ENCODE data around the gene ZNF668.

The ZNF668 gene

GRCh38 chr16:31073970-31074813, at the start of gene ZNF668, which contains the start of gene ZNF646:
Gene ZNF668, minus strand, starts transcription at chr16:31074240. Its CDS starts 9,781 bp downstream, at chr16:31064459.
Gene ZNF646, plus strand, starts transcription at chr16:31074422. Its CDS starts 1,903 bp downstream, at chr16:31076325.
- DNase-seq = peak; percentile 99

DNA sequence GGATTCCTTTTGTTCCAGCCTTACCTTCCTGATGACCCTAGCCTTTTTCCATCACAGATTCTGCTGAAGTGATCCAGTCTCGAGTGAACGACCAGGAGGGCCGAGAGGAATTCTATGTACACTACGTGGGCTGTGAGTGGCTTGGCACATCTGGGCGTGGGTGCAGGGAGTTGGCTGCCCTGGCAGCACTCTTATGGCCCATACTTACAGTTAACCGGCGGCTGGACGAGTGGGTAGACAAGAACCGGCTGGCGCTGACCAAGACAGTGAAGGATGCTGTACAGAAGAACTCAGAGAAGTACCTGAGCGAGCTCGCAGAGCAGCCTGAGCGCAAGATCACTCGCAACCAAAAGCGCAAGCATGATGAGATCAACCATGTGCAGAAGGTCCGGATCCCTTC, 46.1 kb upstream of the ZNF668 start:
- DNase-seq = no peak

GRCh38 chr16:31118223-31119155, 44.4 kb upstream of the ZNF668 start:
- DNase-seq = no peak

DNA sequence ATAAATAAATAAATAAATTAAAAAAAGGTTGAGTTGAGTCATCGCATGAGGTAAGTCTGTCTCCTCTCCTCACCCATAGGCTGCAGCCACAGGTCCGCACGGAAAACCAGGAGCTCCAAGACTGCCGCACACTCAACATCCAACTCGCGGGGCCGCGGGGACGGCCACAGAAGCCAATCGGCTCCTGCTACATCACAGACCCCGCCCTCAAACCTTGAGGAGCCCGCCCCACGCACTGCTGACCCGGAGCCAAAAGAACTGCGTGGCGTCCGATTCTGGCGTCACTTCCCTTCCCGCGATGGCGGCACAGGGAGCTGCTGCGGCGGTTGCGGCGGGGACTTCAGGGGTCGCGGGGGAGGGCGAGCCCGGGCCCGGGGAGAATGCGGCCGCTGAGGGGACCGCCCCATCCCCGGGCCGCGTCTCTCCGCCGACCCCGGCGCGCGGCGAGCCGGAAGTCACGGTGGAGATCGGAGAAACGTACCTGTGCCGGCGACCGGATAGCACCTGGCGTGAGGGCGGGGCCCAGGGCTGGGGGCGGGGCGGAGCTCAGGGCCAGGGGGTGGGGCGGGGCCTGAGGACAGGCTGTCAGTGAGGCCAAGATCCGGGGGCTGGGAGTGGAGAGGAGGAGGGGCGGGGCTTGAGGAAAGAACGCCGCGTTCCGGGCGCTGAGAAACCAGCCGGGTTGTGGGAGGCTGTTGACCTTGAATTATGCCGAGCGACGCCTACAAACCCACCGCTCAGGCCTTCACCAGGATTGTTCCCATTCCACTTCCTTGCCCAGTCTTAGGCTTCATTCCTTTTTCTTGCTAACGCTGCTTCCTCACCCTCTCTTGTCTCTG, 43.6 kb upstream of the ZNF668 start, which contains the start of gene KAT8:
Gene KAT8 (plus strand): TSS at position 281 of the 839 bp plus-strand sequence. CDS start 18 bp downstream, at position 299.
- peak; percentile 99 for DNase-seq

DNA sequence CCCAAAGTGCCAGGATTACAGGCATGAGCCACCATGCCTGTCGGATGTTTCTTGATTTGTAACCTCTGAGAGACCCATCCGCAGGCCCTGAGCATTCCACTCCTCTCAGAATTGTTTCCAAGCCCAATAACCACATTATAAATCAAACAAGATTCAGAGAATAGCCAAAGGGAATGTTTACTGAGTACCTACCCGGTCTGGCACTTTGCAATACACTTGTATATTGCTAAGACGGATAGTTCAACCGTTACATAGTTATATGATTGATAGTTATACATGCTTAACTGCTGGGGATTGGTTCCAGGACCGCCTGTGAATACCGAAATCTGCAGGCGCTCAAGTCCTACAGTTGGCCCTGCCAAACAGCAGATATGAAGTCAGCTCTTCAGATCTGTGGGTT, 40.4 kb upstream of the ZNF668 start:
- no peak for DNase-seq

DNA sequence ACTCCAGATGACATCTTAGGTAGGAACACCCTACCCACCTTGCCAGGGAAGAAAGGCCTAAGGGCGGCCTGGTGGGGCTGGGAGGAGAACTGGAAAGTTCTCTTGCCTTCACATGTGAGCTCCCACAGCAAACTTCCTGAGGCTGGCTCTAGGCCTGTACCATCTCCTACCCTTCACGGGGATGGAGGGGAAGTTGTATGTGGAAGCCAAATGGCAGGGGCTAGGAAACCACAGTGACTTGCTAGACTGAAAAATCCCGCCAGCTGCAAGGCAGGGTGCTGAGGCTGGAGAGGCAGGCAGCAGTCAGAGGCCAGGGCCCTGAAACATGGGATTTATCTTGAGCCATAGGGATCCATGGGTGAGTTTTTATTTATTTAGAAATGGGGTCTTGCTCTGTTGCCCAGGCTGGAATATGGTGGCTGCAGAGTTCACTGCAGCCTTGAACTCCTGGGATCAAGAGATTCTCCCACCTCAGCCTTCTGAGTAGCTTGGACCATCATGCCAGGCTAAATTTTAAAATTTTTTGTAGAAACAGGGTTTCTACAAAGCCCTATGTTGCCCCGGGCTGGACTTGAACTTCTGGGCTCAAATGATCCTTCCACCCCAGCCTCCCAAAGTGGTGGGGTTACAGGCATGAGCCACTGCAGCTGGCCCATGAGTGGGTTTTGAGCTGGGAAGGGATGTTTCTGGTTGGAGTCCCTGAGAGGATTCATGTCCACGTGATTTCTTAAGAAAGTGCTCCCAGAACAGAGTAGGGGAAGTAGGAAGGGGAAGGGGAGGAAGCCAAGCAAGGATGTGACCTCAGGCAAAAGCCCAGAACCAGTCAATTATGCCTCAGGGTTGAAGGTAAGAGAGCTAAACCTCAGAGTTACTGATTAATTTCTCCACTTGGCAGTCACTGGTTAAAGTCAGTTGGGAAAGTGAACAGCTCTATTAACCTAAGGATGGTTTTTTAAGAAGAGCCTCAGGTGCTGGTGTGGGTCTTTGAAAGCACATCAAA, 39.4 kb upstream of the ZNF668 start:
- DNase-seq = no peak

DNA sequence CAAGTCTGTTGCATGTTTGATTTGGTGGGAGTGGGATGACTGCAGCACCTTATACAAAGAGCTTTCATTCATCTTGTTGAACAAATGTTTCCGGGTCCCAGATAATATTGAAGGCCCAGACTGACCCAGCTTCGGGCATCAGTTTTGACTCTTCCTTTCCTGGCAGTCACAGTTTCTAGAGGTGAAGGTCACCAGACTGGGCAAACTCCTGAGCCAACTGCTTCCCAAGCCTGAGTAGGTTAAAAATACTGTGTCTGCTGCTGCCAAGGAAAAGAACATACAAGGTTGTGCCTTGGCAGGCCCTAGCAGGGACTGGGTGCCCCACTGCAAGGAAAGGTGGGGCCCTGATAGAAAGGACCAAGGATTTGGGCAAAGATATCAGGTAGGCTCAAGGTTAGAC, 38.7 kb upstream of the ZNF668 start:
- DNase-seq = no peak

DNA sequence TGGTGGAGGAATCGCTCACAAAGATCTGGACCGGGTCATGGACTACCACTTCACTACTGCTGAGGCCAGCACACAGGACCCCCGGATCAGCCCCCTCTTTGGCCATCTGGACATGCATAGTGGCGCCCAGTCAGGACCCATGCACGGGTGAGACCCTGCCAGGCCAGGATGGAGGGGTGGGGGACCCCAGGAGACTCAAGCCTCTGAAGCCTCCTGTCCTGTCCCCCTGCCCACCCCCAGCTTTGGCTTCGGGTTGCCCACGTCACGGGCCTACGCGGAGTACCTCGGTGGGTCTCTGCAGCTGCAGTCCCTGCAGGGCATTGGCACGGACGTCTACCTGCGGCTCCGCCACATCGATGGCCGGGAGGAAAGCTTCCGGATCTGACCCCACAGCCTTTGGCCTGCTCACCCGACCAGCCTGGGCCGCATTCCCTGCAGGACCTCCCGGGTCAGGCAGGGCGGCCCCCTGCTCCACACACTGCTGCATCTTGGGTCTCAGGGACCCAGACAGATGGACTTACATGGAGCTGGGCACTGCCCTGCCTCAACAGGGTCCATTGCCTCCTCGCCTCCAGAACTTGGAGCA, 37.9 kb upstream of the ZNF668 start:
- DNase-seq = no peak

- no peak for DNase-seq
Measured at GRCh38 chr16:31110106-31111034, 36.3 kb upstream of the ZNF668 start.

- DNase-seq = no peak
Measured at GRCh38 chr16:31109622-31110021, 35.6 kb upstream of the ZNF668 start.

- DNase-seq = no peak
Measured at GRCh38 chr16:31108794-31109558, 34.9 kb upstream of the ZNF668 start.

GRCh38 chr16:31108035-31108793, 34.2 kb upstream of the ZNF668 start, which contains the start of gene BCKDK:
Gene BCKDK, plus strand, starts transcription at chr16:31108386. Its CDS starts 838 bp downstream, at chr16:31109224.
- peak; percentile 87 for DNase-seq

GRCh38 chr16:31107465-31107867, 33.4 kb upstream of the ZNF668 start:
- DNase-seq = no peak

GRCh38 chr16:31106509-31107464, 32.7 kb upstream of the ZNF668 start:
- no peak for DNase-seq

- peak; percentile 79 for DNase-seq
Measured at GRCh38 chr16:31105677-31106213, 31.7 kb upstream of the ZNF668 start.

Data from right hindlimb (tissue), 1 donor.